Measurements from ENCODE around the gene DPH6. TPM values are rescaled to one million over a fixed set of nuclear protein-coding genes. Genes with fewer than 3 reads are reported as not detected.

DPH6 gene
- total RNA-seq, 1 donor from 2014 or later, result 13.2 TPM

GRCh38 chr15:35557544-35557943, 11.6 kb upstream of the DPH6 start:
- intact Hi-C loops (cut with micrococcal nuclease), result no loop called here
- H3K27me3 Mint-ChIP-seq (ENCODE audit: low read depth), result no peaks in the 10 kb centered on the region

DNA sequence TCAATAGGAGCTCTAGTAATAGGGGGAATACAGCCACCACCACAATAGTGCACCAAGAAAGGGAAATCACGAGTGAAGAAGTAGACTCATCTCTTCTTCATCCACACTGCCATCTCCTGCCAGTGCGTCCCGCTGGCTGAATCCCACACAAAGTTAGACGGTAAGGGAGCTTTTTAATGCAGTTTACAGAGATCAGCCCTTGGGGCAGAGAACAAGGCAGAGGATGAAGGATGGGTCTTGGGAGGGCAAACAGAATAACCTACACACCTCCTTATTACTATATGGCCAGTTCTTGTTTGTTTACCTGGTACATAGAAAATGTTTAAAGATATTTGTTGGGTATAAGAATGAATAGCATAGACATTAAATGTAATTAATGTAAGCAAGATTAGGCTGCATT, 11.0 kb upstream of the DPH6 start:
- H3K27ac Mint-ChIP-seq, result no peak overlapping the region
- no peaks in the 10 kb centered on the region for H3K36me3 Mint-ChIP-seq (ENCODE audit: low read depth)
- peaks cover 2% of the 10 kb centered on the region for H3K27me3 Mint-ChIP-seq (ENCODE audit: low read depth)
- no peak for DNase-seq (ENCODE audit: low spot score)
- H3K9me3 Mint-ChIP-seq, result no peaks in the 10 kb centered on the region
- no peaks in the 10 kb centered on the region for H3K4me1 Mint-ChIP-seq (ENCODE audit: low read depth)
- H3K4me3 Mint-ChIP-seq (ENCODE audit: low read depth), result no peak overlapping the region
- intact Hi-C loops (cut with micrococcal nuclease), result no loop called here

More at GRCh38 chr15:35557544-35557943, 11.6 kb upstream of the DPH6 start:
- H3K4me3 Mint-ChIP-seq (ENCODE audit: low read depth), result no peak overlapping the region
- H3K9me3 Mint-ChIP-seq, result no peaks in the 10 kb centered on the region
- DNase-seq (ENCODE audit: low spot score), result no peak
- no peaks in the 10 kb centered on the region for H3K36me3 Mint-ChIP-seq (ENCODE audit: low read depth)
- H3K27ac Mint-ChIP-seq, result no peak overlapping the region
- H3K4me1 Mint-ChIP-seq (ENCODE audit: low read depth), result no peaks in the 10 kb centered on the region

GRCh38 chr15:35555244-35555643, 9.3 kb upstream of the DPH6 start:
- Mint-ChIP-seq H3K36me3 (ENCODE audit: low read depth) (no peaks in the 10 kb centered on the region), H3K4me1 (ENCODE audit: low read depth) (no peaks in the 10 kb centered on the region), H3K27ac (no peak overlapping the region), H3K4me3 (ENCODE audit: low read depth) (no peak overlapping the region), H3K9me3 (no peaks in the 10 kb centered on the region), H3K27me3 (ENCODE audit: low read depth) (peaks cover 2% of the 10 kb centered on the region)
- no peak for DNase-seq (ENCODE audit: low spot score)
- intact Hi-C loops (cut with micrococcal nuclease), result no loop called here

GRCh38 chr15:35550957-35551356, 5.0 kb upstream of the DPH6 start:
- Mint-ChIP-seq H3K27me3 (ENCODE audit: low read depth) (peaks cover 2% of the 10 kb centered on the region), H3K36me3 (ENCODE audit: low read depth) (no peaks in the 10 kb centered on the region), H3K27ac (no peak overlapping the region), H3K4me1 (ENCODE audit: low read depth) (peaks cover 7% of the 10 kb centered on the region), H3K4me3 (ENCODE audit: low read depth) (no peak overlapping the region), H3K9me3 (no peaks in the 10 kb centered on the region)
- no peak for DNase-seq (ENCODE audit: low spot score)
- intact Hi-C loops (cut with micrococcal nuclease), result no loop called here

- intact Hi-C loops (cut with micrococcal nuclease), result loop anchor here (10.0 kb wide), 2 partner anchors 115 to 555 kb away; no protein-coding TSS in a partner anchor
- no peak for DNase-seq (ENCODE audit: low spot score)
- H3K36me3 Mint-ChIP-seq (ENCODE audit: low read depth), result no peaks in the 10 kb centered on the region
- peaks cover 2% of the 10 kb centered on the region for H3K27me3 Mint-ChIP-seq (ENCODE audit: low read depth)
- H3K4me1 Mint-ChIP-seq (ENCODE audit: low read depth), result peaks cover 16% of the 10 kb centered on the region
- H3K27ac Mint-ChIP-seq, result no peak overlapping the region
- no peaks in the 10 kb centered on the region for H3K9me3 Mint-ChIP-seq
- H3K4me3 Mint-ChIP-seq (ENCODE audit: low read depth), result no peak overlapping the region
These were observed 3.6 kb upstream of the DPH6 start for GRCh38 chr15:35549567-35549966.

GRCh38 chr15:35548435-35548834, 2.5 kb upstream of the DPH6 start:
- peaks cover 16% of the 10 kb centered on the region for H3K4me1 Mint-ChIP-seq (ENCODE audit: low read depth)

GRCh38 chr15:35547775-35548364, 1.9 kb upstream of the DPH6 start:
- H3K4me3 Mint-ChIP-seq (ENCODE audit: low read depth), result no peak overlapping the region
- intact Hi-C loops (cut with micrococcal nuclease), result loop anchor here (10.0 kb wide), 2 partner anchors 117 to 553 kb away; no protein-coding TSS in a partner anchor
- no peaks in the 10 kb centered on the region for H3K9me3 Mint-ChIP-seq
- no peak for DNase-seq (ENCODE audit: low spot score)
- H3K36me3 Mint-ChIP-seq (ENCODE audit: low read depth), result no peaks in the 10 kb centered on the region
- H3K4me1 Mint-ChIP-seq (ENCODE audit: low read depth), result peaks cover 16% of the 10 kb centered on the region
- H3K27me3 Mint-ChIP-seq (ENCODE audit: low read depth), result peaks cover 2% of the 10 kb centered on the region
- H3K27ac Mint-ChIP-seq, result no peak overlapping the region

More at GRCh38 chr15:35548435-35548834, 2.5 kb upstream of the DPH6 start:
- H3K4me3 Mint-ChIP-seq (ENCODE audit: low read depth), result no peak overlapping the region
- H3K36me3 Mint-ChIP-seq (ENCODE audit: low read depth), result no peaks in the 10 kb centered on the region
- H3K9me3 Mint-ChIP-seq, result no peaks in the 10 kb centered on the region
- intact Hi-C loops (cut with micrococcal nuclease), result loop anchor here (10.0 kb wide), 2 partner anchors 116 to 554 kb away; no protein-coding TSS in a partner anchor
- peaks cover 2% of the 10 kb centered on the region for H3K27me3 Mint-ChIP-seq (ENCODE audit: low read depth)
- no peak for DNase-seq (ENCODE audit: low spot score)
- H3K27ac Mint-ChIP-seq, result no peak overlapping the region

DNA sequence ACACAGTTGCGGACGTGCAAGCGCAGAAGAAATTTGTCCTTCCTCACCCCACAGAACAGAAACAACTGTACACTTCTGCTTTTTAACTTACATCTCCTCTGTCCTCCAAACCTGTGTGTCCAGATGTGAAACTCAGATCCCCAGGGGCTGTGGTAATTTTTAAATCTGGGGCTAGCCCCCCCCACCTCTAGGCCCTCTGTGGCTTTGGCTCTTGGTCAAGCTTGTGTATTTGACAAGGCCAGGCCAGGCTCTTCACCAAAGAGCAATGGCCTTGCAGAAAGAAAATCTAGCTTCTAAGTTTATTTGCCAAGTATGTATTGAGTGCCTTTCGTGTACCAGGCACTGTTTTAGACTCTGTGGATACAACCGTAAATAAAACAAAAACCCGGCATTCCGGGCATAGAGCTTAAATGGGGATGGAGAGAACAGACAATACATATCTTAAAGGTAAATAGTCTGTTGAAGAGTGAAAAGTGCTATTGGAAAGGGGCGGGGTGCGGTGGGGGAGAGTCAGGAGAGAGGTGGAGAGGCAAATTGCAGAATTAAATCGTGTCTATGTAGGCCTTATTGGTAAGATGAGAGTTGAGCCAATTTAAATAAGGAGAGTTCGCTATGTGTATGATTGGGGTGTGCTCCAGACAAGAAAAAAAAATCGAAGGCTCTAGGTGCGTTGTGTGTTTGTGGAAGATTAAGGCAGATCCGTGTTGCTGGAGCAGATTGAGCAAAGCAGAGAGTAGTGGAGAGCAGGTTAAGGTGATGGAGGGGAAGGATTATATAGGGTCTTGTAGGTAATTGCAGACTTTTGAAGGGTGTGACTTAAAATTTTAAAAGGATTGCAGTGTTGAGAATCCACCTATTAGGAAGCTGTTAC, 781 bp upstream of the DPH6 start:
- Mint-ChIP-seq H3K4me1 (ENCODE audit: low read depth) (peaks cover 16% of the 10 kb centered on the region), H3K36me3 (ENCODE audit: low read depth) (no peaks in the 10 kb centered on the region)

DNA sequence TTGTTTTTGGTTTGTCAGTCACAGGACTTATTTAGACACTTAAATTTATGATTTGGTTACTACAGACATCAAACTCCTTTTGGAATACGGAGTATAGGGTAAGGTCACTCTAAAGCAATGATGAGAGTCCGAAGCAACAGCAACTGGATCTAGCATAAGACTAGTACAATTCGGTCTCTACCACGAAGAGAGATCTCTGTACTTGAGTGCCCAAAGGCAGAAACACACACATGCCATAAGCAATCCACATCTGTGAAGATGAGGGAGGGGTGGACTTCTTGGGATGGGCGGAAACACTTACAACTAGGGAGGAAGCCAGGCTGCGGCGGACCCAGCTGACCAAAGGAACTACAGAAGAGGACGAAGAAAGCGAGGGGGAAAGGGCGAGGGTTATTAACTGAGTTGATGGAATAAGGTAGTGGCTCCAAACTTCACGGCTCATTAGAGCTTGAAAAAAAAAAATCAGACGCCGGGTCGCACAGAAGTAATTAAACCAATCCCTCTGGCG, 595 bp downstream of the DPH6 start:
- H3K36me3 Mint-ChIP-seq (ENCODE audit: low read depth), result no peaks in the 10 kb centered on the region
- intact Hi-C loops (cut with micrococcal nuclease), result loop anchor here (10.0 kb wide), 2 partner anchors 119 to 551 kb away; no protein-coding TSS in a partner anchor
- H3K4me1 Mint-ChIP-seq (ENCODE audit: low read depth), result peaks cover 16% of the 10 kb centered on the region
- peak overlapping the region; percentile 92 for H3K4me3 Mint-ChIP-seq (ENCODE audit: low read depth)
- no peaks in the 10 kb centered on the region for H3K9me3 Mint-ChIP-seq
- DNase-seq (ENCODE audit: low spot score), result no peak
- peak overlapping the region; percentile 96 for H3K27ac Mint-ChIP-seq
- H3K27me3 Mint-ChIP-seq (ENCODE audit: low read depth), result no peaks in the 10 kb centered on the region

More for the DNA sequence above, 781 bp upstream of the DPH6 start:
- Mint-ChIP-seq H3K27ac (peak overlapping the region; percentile 73), H3K4me3 (ENCODE audit: low read depth) (peak overlapping the region; percentile 92), H3K27me3 (ENCODE audit: low read depth) (no peaks in the 10 kb centered on the region), H3K9me3 (no peaks in the 10 kb centered on the region)
- DNase-seq (ENCODE audit: low spot score), result no peak
- intact Hi-C loops (cut with micrococcal nuclease), result loop anchor here (10.0 kb wide), 2 partner anchors 118 to 552 kb away; no protein-coding TSS in a partner anchor

DNA sequence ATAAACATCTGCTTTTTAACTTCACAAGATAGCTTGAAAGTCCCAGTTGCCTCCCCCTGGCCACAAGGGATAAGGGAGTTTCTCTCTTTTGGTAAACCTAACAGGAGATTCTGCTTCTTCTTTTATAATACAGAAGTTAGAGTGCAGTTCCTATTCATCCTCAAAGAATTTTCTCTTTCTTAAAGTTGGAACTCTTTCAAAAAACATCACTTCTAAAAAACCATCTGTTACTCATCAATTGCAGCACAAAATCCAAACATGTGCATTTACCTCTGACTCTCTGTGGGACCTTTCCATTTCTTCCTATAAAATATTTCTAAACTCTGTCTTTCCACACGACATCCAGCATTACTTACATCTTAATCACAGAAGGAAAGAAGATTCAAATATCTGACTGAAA, 5.1 kb downstream of the DPH6 start:
- intact Hi-C loops (cut with micrococcal nuclease), result loop anchor here (10.0 kb wide), 2 partner anchors 124 to 546 kb away; no protein-coding TSS in a partner anchor
- no peak for DNase-seq (ENCODE audit: low spot score)
- Mint-ChIP-seq H3K27me3 (ENCODE audit: low read depth) (no peaks in the 10 kb centered on the region), H3K4me1 (ENCODE audit: low read depth) (peaks cover 9% of the 10 kb centered on the region), H3K27ac (no peak overlapping the region), H3K9me3 (no peaks in the 10 kb centered on the region), H3K36me3 (ENCODE audit: low read depth) (peaks cover 3% of the 10 kb centered on the region), H3K4me3 (ENCODE audit: low read depth) (no peak overlapping the region)

GRCh38 chr15:35540021-35540420, 5.9 kb downstream of the DPH6 start:
- H3K27ac Mint-ChIP-seq, result no peak overlapping the region
- H3K36me3 Mint-ChIP-seq (ENCODE audit: low read depth), result peaks cover 3% of the 10 kb centered on the region
- DNase-seq (ENCODE audit: low spot score), result no peak
- H3K27me3 Mint-ChIP-seq (ENCODE audit: low read depth), result no peaks in the 10 kb centered on the region
- H3K4me3 Mint-ChIP-seq (ENCODE audit: low read depth), result no peak overlapping the region
- peaks cover 5% of the 10 kb centered on the region for H3K4me1 Mint-ChIP-seq (ENCODE audit: low read depth)
- no peaks in the 10 kb centered on the region for H3K9me3 Mint-ChIP-seq
- intact Hi-C loops (cut with micrococcal nuclease), result loop anchor here (10.0 kb wide), 2 partner anchors 125 to 545 kb away; no protein-coding TSS in a partner anchor

DNA sequence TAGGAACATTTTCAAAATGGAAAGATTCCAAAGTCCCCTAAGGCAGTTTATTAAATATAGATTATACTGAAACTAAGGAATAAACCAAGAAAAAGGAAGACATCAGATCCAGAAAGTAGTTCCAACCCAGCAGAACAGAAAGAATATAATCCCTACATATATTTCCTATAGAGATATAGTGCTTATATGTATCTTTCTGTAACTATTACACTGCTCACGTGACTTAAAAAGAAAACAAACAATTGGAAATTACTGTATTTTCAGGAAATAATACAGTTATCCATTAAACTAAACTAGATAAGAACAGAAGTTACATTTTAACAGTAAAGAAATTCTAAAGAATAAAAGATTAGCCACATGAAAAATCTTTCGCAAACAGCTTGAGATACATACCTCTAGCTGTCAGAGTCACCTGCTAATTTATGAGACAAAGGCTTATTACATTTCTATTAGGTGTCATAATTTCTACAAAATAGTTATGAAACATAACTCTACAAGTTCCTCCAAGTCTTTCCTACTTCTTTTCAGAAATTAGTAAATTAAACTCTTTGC, 10.5 kb downstream of the DPH6 start:
- H3K36me3 Mint-ChIP-seq (ENCODE audit: low read depth), result peaks cover 5% of the 10 kb centered on the region

More for the DNA sequence above, 10.5 kb downstream of the DPH6 start:
- H3K27ac Mint-ChIP-seq, result no peak overlapping the region
- no peak for DNase-seq (ENCODE audit: low spot score)
- H3K4me1 Mint-ChIP-seq (ENCODE audit: low read depth), result no peaks in the 10 kb centered on the region
- no peak overlapping the region for H3K4me3 Mint-ChIP-seq (ENCODE audit: low read depth)
- intact Hi-C loops (cut with micrococcal nuclease), result no loop called here
- H3K27me3 Mint-ChIP-seq (ENCODE audit: low read depth), result no peaks in the 10 kb centered on the region
- H3K9me3 Mint-ChIP-seq, result no peaks in the 10 kb centered on the region
